Skeletal muscle cell (primary cell): ENCODE results near the gene PRPSAP2.

Experiments
- DNase-seq: peaks from one replicate; pipeline ENCODE4 v3.0.0-alpha.2; 2010; ENCODE audit warnings: low read depth
- H3K4me3 ChIP-seq: 2 replicates; pipeline ENCODE4 v1.5.1; 2011; ENCODE audit warnings: low read depth, mild to moderate bottlenecking, control low read depth, low read length, moderate library complexity

Gene PRPSAP2

DNA sequence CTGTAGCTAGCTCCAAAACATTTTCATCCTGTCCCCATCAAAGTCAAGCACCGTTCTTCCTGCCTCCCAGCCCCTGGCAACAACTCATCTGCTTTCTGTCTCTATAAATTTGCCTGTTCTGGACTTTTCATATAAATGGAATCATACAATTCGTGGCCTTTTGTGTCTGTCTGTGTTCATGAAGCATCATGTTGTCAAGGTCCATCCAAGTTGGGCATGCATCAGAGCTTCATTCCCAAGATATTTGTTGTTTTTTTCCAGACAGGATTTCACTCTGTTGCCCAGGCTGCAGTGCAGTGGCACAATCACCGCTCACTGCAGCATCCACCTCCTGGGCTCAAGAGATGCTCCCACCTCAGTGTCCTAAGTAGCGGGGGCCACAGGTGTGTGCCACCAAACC is 99.9 kb downstream of the PRPSAP2 start:
- no peak overlapping the region for H3K4me3 ChIP-seq
- no peak for DNase-seq

DNA sequence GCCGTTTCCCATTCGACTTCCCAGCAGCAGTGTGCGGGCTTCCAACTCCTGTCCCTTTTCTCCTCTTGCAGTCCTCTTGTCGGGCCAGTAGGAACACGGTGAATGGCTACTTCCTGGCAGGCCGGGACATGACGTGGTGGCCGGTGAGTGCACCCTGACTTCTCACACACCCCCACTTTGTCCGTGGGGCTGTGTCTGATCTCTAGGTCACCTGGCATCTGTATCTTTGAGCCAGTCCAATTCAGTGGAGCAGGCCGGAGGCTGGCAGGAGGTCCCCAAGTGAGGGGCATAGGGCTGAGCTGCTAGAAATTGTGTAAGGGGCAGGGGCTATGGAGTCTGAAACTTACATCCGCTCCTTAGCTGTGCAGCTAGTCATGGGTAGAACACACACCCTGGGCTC is 100.7 kb downstream of the PRPSAP2 start:
- H3K4me3 ChIP-seq = no peak overlapping the region
- no peak for DNase-seq

DNA sequence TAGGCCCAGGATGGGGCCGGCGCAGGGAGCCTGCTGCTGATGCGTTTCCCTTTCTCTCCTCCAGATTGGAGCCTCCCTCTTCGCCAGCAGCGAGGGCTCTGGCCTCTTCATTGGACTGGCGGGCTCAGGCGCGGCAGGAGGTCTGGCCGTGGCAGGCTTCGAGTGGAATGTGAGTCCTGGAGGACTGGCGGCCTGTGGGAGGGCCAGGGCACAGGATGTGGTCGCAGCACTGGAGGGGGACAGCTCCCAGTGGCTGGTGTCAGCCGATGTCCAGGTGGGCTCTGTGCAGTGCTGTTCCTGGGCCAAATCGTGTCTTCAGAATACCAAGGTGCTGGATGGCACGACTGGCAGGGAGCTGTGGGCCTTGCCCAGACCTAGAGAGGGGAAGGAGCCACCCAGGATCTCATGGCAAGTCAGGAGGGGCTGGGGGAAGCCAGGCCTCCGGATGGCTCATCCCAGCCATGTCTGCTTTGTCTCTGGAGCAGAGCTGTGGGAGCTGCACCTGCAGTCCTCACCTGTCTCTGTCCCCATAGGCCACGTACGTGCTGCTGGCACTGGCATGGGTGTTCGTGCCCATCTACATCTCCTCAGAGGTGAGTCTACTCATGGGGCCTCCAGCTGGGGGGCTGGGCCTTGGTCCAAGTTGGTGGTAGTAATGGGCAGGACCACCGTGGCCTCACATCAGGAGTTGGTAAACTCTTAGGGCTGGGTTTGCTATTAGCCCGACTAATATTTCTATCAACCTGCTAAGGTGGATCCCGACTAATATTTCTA is 101.3 kb downstream of the PRPSAP2 start:
- H3K4me3 ChIP-seq = no peak overlapping the region
- no peak for DNase-seq

DNA sequence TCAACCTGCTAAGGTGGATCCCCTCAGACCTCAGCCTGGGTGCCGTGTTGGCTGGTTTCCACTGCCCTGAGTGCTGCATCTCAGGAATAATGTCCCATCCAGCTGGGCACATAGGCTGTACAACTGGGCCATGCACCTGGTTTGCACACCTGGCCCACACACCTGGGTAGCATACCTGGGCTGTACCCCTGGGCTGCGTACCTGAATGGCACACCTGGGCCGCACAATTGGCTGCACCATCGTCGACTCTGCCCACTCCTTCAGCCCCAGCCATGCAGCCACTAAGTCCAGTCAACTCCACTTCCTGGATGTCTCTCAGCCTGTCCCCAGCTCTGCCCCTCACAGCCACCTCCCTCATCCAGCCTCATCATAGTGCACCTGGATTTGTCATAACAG is 101.9 kb downstream of the PRPSAP2 start:
- DNase-seq = no peak
- no peak overlapping the region for H3K4me3 ChIP-seq

DNA sequence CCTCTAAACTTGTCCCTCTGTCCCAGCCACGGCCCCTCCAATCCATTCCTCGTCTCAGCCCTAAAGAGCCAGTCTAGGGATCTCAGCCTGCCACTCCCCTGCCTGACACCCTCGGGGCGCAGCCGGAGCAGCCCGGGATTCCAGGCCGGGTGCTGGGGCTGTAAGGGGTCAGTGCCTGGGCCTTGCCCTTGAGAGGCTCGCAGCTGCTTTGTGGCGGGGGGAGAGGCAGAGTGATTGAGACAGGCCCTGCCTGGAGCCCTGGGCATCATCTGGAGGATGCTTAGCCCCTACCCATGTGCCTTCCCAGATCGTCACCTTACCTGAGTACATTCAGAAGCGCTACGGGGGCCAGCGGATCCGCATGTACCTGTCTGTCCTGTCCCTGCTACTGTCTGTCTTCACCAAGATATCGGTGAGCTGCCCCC is 102.3 kb downstream of the PRPSAP2 start:
- no peak for DNase-seq
- H3K4me3 ChIP-seq = no peak overlapping the region

DNA sequence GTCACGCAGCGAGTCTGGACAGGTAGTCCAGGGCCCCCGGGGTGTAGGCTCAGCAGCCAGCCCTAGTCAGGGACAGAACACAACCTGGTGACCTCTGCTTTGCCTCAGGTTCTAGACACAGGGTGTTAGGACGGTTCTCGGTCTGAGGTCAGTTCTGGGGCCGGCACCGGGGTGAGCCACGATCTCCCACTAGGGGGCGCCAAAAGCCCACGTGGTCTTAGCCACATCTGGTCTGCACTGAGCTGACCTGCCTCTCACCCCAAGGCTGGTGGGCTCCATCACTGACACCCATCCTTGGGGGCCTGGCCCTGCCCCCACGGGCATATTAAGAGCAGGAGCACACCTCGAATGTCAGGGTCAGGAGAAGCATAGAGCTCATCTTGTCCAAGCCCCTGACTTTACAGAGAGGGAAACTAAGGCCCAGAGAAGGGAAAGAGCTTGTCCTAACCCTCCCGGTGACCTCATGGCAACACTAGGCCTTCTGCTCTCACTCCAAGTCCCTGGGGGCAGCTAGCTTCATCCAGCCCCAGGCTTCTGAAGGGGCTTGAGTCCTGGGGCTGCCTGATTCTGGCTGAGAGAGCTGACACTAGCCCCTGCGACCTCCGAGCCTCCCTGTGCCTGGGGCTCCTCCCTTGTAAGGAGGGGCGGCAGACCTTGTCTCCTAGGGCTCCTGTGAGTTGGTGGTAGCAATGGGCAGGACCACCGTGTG is 103.0 kb downstream of the PRPSAP2 start:
- DNase-seq = no peak

DNA sequence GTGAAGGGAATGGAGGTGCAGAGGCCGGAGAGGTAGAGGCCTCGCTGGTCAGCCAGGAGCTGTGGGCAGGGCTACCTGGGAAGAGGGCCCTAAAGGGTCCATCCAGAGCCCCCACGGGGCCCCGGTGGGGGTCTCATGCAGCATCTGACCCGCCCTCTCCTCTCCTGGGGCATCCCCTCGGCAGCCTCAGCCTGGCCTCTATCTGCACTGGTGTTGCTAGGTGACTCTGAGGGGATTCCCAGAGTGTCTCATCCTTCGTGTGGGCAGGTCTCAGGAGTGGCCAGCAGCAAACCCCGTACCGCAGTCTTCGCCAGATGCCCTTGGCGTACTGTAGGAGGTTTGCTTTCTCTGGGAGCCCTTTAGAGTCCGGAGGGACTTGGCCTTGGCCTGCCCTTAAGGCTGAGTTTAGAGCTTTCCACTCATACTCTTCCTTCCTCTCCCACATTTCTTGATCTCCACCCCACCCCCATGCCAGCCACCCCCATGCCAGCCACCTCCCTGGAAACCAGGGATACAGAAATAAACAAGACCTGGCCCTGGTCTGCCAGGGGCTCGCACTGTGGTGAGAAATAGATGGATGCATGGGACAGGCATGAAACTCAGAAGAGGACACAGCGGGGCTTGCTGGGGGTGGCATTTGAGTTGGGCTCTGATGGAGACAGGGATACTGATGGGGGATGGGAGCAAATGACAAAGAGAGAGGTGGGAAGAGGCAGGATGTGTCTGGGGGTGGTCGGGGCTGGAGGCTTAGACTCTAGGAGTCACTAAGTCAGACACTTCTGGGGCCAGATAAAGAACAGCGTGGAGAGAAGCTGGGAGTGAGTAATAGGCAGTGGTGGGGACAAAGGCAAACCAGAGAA is 103.9 kb downstream of the PRPSAP2 start:
- H3K4me3 ChIP-seq = no peak overlapping the region
- DNase-seq = no peak

More for the DNA sequence above, 103.0 kb downstream of the PRPSAP2 start:
- H3K4me3 ChIP-seq = no peak overlapping the region

DNA sequence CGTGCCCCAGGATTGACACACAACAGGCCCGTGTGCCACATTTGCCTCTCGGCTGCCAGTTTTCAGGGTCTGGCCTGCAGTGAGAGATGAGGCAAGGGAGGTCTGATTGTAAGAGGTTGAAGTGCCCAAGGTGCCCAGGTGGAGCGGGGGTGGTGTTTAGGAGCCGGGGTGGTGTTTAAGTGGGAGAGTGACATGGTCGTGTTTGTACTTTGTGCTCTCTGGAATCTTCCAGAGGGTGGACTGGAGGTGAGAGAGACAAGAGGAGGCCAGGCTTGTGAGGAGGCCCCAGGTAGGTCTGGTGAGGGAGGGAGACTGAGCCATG is 104.5 kb downstream of the PRPSAP2 start:
- DNase-seq = no peak
- no peak overlapping the region for H3K4me3 ChIP-seq

DNA sequence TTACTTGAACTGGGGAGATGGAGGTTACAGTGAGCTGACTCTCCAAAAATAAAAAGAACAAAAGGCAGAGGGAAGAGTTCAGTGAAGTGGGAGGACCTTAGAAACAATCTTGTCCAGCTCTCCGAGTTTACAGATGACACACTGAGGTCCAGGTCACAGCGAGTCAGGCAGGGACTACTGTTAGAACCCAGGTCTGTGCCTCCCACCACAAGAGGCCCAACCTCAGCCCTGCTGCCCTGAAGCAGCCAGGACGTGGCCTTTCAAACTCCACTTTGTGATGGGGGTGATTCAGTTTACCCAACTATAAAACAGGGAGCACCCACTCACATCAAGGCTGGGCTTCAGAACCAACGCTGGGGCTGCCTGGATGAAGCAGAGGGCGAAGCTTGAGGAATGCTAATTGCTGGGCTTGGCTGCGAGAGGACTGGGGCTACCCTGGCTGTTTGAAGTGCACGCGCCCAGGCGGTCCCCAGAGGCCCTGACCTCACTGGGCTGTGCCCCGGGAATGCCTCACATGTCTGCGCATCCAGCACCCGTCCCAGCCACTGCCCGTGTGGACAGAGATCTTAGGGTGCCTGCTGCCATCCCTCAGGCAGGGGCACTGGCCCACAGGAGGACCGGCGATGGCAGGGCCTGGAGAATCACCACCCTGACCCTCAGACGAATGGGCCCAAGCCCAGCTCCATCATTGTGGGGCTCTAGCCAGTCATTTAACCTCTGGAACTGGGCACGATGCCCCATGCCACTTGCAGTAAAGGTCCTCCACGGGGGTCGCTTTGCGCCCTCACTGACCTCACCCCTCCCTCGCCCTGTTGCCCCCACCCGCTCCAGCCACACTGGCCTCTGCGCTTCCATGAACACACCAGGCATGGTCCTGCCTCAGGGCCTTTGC is 105.4 kb downstream of the PRPSAP2 start:
- no peak for DNase-seq

DNA sequence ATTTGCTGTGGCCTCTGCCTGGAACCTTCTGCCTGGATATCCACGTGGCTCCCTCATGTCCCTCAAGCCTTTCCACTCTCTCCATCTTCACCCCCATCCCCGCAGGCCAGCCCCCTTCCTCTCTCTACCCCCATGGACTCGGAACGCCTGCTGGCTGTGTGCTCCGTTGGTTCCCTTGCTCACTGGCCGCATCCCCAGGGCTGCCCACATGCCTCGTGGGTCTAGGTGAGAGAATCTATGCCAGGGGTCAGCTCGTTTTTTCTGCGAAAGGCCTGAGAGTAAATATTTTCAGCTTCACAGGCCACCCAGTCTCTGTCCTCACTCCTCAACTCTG is 106.1 kb downstream of the PRPSAP2 start:
- DNase-seq = no peak

More for the DNA sequence above, 105.4 kb downstream of the PRPSAP2 start:
- no peak overlapping the region for H3K4me3 ChIP-seq

DNA sequence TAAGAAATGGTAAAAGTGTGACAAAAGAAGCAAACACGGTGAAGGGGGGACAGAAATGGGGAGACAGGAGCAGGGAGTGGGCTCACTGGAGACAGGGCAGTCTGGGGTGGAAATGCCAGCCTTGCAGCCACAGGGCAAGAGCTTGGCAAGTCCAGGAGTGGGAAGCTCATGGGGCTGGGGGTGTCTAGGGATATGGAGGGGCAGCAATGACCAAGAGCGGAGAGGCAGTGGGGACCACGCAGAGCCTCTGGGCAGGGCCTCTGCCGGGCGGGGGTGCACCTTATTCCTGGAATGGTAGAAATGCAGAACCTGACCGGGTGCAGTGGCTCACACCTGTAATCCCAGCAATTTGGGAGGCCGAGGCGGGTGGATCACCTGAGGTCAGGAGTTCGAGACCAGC is 106.6 kb downstream of the PRPSAP2 start:
- no peak for DNase-seq

More for the DNA sequence above, 106.1 kb downstream of the PRPSAP2 start:
- no peak overlapping the region for H3K4me3 ChIP-seq

DNA sequence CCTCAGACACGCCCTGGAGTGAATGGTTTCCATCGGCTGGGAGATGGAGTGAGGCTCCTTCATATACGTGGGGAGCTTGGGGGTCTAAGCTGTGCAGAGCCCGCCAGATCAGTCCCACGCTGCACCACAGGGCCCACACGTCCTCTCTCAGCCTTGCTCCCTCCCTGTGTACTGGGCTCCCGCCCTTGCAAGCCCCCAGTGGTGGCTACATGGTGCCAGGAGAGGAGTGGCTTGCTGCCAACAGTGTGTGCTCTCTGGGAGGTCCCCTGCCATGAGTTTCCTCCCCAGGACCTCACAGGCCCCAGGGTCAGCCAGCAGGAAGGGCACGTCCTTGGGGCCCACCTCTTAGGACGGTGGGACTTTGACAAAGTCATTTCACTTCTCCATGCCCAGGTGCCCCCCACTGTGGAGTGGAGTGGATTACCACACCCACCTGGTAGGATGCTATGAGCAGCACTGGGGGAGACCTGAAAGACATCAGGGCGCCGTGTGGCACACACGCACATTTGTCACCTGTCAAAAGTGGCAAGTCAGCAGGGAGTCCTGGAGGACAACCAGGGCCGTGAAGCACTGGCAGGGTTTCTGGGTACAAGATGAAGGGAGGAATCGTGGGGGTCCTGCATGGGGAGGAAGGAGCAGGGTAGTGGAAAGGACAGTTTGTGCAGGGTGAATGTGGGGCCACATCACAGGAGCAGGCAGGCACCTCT is 107.8 kb downstream of the PRPSAP2 start:
- no peak for DNase-seq
- H3K4me3 ChIP-seq = no peak overlapping the region

More for the DNA sequence above, 106.6 kb downstream of the PRPSAP2 start:
- H3K4me3 ChIP-seq = no peak overlapping the region

DNA sequence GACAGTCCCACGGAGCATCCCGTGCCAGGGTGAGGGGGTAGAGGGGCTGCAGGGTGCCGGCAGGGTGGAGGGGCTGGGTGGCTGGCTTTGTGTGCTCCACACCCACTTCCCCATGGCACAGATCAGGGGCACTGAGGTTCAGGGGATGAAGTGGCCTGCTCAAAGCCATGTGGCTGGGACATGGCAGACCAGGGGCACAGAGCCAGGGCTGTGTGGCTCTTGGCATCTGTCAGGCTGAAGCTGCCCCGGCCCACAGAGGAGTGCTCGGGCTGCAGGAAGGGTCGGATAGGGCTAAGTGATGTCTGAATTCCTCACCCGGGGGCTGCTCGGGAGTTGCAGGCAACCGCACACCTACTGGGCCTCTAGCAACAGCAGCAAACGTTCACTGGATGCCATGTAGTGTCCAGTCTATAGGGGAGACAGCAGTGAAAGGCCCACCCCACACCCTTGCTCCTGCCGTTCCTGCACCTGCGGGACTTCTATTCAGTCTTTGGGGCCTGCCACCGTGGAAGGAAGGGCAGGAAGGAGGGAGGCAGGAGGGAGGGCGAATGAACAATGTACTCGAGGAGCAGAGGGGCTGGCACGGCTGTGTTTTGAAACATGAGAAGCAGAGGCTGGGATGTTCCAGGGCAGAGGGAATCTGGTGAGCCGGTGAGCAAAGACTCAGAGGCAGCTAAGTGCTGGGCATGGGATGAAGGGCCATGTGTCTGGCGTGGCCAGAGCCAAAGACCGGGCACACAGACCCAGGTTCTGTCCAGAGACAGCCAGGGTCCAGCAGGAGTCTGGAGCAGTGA is 109.1 kb downstream of the PRPSAP2 start:
- no peak for DNase-seq
- no peak overlapping the region for H3K4me3 ChIP-seq

DNA sequence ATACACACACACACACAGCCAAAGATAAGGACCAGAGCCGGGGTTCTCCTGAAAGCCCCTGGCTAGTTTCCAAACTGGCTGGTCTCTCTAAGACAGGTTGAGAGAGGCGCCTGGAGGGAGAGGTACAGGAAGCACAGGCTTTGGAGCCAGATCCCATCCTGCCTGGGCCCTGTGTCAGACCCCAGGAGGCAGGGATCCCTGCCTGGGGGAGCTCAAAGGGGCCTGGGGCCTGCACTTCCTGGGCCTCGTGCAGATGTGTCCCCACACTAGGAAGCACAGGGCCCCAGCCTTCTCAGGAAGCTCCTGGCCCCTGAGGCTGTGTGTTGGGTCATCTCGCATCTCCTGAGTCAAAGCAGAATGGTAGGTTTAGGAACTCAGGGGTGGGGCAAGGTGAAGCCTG is 110.0 kb downstream of the PRPSAP2 start:
- no peak overlapping the region for H3K4me3 ChIP-seq
- no peak for DNase-seq

DNA sequence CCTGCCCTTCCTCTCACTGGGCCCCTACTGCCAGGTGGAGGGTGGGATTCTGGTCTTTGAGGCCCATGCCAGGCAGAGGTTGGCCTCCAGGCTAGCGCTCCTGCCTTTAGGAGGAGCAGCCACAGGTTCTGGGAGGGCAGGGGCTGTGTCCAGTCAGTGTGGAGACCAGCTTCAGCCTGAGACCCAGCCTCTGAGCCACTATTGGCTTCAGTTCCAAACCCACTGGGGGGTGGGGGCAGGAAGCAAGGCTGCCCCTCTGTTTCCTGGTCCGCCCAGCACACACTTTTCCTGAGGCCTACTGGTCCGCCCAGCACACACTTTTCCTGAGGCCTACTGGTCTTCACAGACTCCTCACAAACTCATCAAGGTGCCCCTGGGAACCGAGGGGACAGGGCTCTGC is 110.4 kb downstream of the PRPSAP2 start:
- H3K4me3 ChIP-seq = no peak overlapping the region
- no peak for DNase-seq

DNA sequence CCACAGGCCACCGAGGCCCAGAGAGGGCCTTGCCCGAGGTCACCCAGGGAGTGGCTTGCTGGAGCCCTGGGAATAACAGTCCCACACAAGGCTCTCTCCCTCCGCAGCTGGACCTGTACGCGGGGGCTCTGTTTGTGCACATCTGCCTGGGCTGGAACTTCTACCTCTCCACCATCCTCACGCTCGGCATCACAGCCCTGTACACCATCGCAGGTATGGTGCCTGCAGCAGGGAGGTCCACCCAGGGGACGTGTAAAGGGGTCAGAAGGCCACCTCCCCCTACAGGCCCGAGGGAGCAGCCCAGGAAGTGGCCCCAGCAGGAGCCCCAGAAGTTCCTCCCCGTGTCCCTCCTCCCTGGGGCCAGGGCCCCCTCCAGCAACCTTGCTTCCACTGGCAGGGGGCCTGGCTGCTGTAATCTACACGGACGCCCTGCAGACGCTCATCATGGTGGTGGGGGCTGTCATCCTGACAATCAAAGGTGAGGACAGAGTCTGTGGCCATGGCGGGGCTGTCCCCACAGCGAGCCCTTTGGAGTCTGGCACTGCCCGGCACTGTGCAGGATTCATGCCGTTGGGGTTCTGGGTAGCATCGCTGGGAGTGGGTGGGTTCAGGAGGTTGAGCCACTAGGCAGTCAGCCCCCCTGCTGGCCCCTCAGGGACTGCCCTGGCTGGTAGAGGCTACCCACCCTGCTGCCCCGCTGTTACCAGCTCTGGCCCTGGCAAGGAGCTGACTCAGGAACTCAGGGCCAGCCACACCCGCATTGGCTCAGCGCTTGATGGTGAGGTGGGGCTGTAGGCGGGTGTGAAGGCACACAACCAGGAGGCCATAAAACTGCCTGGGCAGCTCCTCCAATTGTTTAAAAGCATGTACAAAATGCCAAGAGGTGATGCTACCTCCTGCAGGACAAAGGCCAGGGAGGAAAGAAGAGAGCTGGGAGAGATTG is 111.3 kb downstream of the PRPSAP2 start:
- no peak for DNase-seq
- H3K4me3 ChIP-seq = no peak overlapping the region
